IPS-NIHi7 (cell line): ENCODE data around the gene NINJ1.
A peak's percentile ranks its signal among the peaks of the same experiment; 100 is the strongest.

Experiments used
- DNase-seq: peaks from one replicate; pipeline ENCODE4 v3.0.0; 2012; ENCODE audit warnings: mixed read lengths; ENCODE audit errors: extremely low spot score

Gene NINJ1

DNA sequence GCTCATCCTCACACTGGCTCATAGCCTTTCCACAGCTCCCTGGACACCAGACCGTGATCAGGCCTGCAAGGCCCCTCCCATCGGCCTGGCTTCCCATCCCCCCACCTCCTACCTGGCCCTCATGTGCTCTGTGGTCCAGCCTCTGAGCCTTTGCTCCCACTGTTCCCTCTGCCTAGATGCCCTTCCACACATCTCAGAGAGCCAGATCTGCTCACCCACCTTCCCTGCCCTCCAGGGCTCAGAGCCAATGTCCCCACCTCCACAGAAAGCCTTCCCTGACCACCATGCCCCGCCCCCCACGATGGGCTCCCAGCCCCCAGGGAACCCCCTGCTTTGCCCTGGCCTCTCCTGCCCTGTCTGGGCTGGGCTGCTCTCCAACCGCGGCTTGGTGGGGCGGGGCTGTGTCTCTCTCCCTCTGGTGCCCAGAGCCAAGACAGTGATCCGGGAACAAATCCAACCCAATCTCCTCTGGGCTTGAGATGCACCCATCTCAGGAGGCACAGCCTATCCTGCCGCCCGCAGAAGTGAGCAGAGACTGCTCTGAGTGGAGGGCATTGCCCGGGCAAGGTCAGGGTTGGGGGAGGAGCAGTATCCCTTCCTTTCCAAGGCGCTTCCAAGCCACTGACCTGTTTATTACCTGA lies 1.6 kb downstream of the NINJ1 start:
- DNase-seq = no peak

DNA sequence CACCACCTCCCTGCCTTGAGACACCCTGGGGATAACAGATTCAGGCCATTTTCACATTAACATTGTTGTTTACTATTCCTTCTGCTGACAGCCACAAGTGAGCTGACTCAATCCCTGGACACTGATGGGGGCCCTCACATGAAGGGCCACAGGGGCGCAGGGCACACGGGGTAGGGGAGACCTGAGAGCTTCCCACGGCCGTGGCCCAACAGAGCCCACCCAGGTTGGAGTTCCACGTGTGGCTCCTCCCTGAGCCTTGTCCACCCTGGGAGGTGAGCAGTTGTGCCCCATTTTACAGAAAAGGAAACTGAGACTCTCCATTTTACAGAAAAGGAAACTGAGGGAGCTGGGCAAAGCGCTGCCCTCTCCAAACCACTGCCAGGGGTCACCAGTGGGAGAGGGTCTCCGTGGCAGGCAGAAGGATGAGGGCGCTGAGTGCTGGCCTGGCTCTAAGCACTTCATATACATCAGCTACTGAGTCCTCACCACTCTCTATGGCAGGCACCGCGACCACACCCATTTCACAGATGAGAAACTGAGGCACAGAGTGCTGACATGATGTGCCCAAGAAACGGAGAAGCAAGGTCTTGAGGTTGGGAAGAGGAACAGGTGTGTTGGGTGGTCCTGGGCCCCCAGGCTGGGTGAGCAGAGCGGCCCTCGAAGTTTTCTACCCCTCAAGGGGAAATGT lies 2.3 kb downstream of the NINJ1 start:
- no peak for DNase-seq

DNA sequence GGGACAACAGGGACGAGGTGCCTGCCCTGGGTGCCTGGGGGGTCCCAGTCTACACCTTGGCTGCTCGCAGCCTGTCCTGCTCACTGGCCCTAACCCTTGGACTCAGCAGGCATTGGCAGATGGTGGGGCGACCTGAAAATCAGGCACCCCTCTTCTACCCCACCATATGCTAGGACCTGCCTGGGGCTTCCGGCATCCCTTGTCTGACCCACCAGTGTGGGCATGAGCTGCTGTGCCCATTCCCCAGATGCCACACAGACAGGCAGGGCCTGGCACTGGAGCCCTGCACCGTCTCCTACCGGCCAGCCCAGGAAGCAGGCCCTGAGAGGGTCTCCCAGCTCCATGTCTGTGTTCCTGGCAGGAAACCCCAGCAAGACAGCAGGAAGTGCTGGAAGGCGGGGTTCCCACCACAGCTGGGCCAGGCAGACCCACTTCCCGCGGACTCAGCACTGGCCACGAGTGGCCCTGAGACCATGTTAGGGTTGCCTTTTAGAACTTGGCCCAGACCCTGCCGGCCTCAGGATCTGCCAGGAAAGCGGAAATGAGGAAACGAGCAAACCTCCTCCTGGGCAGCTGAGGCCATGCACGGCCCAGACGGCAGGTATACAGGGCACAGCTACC lies 3.1 kb downstream of the NINJ1 start:
- no peak for DNase-seq

DNA sequence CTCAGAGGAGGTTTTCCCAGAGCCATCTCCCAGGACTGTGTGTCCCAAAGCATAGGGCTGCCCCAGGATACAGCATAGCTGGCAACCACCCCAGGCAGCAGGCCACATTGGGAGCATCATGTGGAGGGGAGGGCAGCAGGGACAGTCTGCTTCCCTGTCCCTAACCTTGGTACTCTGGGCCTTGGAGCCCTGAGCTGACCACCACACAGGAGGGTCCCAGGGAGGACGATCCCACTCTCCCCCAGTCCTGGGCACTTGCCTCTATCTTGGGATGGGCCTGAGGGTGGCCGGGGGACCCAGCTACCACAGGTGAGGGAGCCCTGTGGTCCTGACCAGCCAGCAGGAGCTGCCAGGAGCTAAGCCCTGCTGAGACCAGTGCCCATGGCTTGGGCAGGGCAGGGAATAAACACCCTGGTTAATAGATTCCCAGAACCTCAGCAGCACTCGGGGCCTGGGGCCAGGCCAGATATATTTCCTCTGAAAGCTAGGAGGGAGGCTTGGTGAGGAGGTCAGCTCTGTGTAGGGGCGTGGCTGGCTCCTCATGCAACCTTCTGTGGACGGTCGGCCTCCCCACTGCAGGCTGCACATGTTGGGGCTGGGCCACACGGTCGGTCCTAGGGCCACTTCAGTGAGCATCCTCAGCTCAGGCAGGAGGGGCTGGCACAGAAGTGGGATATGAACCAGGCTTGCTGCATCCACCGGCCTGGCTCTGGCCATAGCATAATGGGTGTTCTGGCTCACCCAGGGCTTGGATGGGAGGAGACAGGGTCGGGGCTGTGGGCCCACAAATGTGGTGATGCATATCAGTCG lies 4.2 kb downstream of the NINJ1 start:
- DNase-seq = no peak

DNA sequence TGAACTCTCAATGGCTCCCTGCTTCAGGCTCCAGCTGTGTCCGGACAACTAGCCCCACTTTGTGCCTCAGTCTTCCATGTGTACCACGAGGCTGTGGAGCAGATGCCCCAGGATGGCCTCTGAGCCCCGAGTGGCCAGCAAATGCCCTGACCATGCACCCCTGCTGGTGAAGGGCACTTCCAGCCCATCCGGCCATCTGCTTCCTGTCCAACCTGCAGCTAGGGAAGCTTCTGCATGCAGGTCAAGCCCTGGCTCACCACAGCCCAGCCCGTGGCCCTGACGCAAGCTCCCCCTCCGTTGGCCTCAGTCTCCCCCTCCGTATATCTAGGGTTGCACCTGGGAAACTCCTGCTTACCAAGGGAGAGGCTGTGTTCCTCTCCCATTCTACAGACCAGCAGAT lies 4.8 kb downstream of the NINJ1 start:
- DNase-seq = no peak

DNA sequence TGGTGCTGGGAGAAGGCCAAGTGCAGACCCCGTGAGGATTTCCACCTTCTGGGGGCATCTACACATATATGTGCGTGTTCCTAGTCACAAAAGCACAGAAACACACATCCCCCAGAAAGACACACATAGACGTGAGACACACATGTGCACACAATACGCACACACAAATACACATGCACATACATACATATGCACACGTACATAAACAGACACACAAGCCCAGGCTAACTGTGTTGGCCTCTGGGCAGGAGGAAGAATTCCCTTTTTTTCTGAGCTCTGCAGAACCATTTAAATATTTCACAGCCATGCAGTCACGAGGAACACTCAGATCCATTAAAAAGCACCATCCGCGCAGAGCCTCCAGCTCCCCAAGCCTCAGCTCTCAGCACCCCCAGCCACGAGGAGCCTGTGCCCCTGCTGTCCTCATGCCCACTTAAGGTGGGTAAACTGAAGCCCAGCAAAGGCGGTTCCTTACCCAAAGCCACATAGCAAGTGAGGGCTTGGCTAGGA lies 5.3 kb downstream of the NINJ1 start:
- no peak for DNase-seq

DNA sequence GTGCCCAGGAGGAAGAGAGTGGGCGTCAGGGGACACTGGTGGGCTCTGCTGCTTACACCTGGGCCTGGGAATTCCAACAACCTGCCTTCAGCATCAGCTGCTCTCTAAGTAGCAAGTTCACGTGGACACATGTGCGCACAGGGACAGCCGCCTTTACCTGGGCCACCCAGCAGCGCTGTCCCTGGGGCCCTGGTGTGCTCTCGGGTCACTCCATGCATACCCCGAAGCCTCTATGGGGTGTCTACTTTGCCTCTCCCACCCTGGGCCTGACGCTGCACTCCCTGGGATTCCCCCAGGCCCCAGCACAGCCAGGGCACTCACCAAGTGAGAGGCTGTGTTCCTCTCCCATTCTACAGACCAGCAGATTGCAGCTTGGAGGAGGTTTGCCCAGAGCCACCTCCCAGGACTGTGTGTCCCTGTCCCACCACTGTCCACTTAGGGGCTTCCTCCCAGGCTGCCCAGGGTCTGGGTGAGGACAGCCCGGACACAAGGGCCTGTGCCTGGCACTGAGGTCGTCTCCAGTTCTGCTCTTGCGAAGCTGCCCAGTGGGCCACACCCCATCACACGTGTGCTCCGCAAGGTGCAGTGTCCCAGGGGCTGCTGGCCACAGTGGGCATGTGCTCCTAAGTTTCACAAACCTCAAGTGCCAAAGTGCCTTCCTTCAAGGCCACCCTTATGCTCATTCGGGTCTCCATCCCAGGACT lies 5.9 kb downstream of the NINJ1 start:
- no peak for DNase-seq

DNA sequence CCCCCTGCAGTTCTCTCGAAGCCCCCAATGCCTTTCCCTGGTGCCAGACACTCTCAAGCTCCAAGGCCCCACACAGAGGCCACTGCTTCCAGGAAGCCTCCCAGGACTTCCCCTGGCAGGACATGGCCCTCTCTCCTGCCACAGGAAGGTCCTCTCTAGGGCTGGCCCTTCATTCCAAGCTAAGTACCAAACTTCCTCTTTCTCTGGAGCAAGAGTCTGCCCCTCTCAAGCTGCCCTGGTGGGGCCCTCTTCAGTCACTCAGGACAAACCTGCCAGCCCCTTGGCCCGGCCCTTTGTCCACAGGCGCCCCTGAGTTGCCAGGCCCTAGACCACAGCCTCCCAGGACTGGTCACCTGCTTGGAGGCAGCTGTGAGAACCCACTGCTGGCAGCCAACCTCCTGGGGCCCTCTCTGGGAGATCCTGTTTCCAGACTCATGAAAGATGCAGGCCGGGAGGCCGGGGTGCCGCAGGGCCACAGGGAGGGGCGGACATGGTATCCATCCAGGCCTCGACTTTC lies 6.6 kb downstream of the NINJ1 start:
- no peak for DNase-seq

DNA sequence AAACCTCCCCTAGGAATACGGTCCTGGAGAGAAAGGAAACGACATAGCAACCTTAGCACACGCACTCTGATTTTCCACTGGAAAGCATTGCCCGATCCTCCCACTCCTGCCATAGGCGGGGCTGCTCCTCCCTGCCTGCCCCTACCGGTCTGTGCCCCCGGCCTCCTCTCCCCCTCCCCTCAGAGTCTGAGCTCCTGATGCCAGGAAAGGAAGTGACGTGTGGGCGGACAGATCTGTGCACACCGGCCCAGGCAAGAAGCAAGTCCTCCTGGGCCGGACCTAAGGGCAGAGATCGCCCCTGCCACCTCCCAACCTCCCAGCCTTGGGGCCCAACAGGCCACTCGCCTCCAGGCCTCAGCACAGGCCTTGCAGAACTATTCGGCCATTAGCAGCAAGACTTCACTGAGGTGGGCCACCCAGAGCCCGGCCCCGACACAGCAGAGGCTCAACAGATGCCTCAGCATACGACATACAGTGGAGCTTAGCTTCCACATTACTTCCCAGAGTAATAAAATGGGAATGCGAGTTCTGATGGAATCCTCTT lies 7.2 kb downstream of the NINJ1 start:
- DNase-seq = peak; percentile 67

DNA sequence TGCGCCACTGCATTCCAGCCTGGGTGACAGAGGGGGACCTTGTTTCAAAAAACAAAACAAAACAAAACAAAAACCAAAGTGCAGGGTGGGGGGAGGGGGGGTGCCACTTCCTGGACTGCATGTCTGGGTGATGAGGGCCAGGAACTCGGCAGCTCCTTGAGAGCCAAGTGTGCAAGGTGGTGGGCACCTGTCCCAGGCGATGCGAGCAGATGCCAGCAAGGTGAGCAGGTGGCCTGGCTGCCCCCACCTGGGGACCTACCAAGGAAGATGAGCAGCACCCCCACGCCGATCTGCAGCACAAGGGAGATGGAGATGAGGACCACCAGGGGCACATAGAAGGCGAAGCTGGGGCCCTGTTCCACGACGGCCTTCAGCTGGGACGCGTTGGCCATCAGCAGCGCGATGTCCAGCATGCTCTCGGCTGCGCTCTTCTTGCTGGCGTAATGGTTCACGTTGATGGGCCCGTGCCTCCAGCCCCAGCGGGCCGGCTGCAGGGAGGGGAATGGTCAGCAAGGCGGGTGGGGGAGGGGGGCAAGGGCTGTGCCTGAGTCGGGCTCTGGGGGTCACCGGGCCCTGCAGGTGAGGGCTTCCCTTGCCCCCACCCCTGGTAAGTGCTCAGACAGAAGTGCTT lies 7.8 kb downstream of the NINJ1 start:
- DNase-seq = no peak

DNA sequence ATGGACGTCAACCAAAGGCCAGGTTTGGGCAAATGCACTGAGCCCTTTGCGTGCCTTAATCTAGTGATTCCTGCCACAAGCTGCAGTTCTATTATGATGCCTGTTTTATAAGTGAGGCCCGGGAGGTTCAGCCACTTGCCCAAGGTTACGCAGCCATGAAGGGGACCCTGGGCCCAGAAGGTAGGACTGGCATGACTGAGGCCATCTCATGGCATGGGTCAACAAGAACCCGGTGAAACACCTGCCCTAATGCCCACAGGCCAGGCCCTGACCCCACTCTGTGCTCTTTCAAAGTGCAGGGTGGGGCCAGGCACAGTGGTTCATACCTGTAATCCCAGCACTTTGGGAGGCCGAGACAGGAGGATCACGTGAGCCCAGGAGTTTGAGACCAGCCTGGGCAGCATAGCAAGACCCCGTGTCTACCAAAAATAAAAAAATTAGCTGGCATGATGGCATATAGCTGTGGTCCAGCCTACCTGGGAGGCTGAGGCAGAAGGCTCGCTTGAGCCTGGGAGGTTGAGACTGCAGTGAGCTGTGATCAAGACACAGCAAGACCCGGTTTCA lies 8.6 kb downstream of the NINJ1 start:
- DNase-seq = no peak

DNA sequence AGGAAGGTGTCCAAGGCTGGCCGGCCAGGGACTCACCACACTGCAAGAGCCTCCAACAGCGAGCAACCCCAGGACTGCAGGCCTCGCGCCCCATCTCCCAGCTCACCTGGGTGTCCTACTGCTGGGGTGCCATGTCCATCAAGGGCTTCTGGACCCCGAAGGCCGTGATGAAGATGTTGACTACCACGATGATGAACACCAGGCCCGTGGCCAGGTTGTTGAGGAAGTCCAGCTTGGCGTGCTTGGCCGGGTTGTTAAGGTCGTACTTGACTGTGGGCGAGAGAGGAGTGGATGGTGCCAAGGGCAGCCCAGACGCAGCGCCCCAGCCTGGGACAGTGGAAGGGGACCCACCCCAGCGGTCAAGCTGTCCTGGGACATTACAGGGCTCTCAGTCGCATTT lies 9.3 kb downstream of the NINJ1 start:
- DNase-seq = no peak

DNA sequence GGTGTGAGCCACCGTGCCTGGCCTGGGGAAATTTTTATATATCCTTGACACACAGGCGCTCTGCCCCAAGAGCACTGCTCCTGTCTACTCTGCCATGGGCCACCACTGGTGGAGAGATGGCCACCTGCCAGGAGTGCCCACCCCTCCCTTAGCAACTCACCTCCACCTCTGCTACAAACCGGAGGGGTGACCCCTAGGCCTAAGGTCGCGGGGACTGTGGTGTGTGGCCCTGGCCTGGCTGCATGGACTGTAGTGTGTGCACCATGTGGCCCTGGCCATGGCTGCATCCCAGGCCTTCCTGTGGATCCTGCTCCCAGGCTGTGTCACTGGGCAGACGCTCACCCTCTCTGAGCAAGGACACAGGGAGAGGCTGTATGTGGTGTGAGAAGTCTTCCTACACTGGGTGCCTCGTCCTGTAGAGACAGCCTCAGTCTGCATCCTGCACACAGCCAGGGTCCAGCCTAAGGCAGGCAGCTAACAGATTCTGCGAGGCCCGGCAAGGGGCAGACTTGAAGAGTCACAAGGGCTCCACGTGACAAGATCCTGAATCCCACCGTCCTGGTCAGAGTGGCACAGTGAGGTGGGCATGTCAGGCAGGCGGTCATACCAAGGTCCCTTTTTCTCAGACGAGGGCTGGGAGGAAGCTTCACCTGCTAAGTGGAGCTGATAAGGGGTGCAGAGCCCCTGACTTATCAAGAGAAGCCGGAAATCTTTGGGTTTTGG lies 10.3 kb downstream of the NINJ1 start:
- no peak for DNase-seq

DNA sequence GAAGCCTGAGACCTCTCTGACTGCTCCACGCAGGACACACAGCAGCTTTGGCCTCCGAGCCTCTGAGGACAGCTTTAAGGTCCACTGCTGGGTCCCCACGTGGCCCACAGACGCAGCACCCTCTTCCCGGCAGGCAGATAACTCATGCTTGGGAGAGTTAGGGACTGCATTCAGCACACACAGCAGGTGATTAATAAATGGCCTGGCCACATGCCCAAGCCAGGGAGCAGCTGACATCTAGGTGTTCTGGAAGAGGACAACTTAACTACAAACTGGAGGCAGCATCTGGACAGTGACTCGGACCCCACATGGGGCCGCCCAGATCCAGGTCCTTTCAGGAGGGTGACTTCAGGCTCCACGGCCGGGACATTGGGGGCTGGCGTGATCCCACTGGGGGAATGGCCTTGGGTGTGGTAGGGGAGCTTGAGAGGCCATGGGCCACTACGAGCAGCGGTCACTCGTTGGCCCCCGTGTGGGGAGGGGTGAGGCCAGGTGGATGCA lies 11.3 kb downstream of the NINJ1 start:
- no peak for DNase-seq

DNA sequence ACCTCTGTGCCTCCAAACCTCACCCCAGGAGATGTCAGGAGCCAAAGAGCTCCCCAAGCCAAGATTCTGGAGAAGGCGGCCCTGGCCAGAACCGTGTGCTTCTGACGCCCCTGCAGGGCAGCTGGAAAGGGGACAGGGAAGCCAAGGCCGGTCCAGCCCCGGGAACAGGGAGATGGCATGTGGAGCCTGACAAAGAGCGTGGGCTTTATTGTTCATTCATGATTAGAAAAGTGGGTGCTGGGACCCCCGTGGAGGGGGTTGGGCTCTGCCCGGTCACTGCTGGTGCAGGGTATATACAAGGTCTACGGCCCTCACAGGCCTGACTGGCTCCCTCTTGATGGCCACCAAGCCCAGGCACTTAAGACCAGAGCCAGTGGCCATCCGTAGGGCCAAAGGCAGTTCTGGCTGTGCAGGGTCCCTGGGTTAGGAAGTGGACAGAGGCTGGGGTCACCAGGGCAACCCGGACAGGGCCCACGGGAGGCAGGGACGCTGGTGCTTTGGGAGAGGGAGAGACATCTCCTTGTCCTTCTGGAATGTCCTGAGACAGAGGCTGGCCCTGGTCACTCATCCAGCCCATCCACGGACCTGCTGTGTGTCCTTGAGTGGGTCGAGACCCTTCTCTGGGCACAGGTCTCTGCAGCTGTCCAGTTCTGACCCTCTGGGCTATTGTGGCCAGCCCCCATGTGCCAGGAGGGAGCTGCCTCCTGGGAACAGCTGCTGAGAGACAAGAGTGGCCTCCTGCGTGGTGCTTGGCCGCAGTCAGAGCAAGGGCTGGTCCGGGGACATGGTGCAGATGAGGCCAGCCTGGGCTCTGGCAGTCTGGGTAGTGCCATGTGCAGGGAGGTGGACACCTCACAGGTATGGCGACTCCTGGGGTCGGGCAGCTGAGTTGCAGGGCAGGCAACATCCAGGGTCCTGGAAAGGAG lies 12.5 kb downstream of the NINJ1 start:
- no peak for DNase-seq

DNA sequence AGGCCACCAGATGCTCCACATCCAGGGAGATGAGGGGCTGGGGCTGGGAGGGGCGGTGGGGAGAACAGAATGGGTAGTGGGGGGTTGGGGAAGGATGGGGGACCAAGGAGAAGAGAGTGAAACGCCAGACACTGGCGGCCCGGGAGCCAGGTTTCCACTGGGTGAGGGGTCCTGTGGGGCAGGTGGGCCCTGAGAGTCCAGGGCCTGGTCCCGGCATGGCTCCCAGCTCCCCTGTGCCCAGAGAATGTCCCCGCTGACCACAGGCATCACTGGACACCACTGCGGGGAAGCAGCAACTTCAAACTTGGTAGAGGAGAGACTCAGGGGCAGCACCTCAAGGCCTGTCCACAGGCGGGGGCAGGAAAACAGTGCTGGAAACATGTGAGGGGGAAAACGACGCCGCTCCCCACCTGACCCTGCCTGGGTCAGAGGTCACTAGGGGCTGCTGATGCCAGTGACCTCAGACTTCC lies 13.2 kb downstream of the NINJ1 start:
- no peak for DNase-seq

DNA sequence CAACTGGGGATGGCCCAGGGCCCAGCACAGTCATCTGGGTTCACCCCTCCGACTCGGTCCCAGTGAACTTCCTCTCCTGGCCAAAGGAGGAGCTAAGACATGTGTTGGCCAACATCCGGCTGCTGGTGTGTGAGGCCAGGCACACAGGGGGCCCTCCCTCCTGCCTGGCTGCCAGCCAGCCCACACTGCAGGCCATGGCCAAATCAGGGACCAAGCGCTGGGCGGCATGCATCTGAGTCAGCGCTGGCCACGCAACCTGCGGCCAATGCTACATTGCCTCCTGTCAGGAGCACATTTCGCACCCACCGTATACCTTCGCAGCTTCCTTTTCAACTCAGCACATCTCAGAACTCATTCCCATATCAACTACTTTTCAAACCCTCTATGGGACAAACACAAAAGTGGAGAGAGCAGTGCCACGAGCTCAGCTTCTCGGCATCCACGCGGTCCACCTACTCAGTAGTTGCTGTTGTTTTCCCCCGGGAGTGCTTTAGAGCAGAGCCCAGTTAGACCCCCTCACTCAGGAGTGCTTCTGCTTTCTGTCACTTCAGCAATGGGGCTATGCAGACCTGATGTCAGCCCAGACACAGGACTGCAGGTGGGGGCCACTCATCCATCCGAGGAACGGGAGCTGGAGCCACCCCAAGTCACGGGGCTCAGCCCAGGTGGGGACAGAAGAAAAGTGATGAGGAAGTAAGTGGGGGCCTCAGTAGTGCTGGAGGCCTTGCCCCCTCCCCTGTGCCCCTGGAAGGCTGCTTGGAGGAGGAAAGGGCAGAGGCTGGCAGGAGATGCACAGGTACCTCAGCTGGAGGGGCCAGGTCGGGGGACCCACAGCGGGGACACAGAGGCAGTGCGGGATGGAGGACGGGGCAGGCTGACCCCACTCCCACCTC lies 13.9 kb downstream of the NINJ1 start:
- peak; percentile 66 for DNase-seq
